ENCODE measurements around the gene LSM12.

DNA sequence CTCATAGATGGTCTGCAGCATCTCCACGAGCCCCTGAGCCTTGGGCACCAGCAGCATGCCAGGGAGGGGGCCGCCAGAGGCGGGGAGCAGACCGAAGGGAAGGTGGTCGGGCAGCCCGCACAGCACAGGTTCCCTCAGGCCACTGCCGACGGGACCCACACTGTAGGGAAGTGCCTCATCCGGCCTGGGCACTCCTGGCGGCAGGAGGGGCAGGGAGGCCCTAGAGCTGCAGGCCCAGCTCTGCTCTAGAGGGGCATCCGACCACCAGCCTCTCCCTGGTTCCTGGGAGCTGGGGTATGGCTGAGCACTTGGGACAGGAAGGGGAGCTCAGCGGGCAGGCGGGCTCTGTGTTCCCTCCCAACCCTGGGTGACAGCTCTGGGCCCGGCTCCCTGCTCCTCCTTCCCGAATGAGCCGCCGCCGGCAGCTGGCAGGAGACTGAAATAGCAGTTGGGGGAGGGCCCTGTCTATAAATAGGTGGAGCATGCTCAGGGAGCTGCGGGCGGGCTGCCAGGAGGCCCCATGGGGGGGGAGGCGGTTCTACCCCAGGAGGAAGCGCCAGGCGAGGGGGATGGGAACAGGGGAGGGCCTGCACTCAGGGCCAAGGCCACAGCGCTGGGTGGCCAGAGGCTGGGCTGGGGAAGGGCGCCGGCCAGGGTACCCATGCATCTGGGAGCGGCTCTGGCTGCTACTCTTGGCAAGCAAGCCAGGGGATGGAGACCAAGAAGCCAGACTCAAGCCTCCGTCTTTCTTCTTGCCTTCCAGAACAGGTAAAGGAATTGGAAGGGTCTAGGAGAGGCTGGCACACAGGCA, 44.6 kb upstream of the LSM12 start:
- TF ChIP-seq, protein P1, sequence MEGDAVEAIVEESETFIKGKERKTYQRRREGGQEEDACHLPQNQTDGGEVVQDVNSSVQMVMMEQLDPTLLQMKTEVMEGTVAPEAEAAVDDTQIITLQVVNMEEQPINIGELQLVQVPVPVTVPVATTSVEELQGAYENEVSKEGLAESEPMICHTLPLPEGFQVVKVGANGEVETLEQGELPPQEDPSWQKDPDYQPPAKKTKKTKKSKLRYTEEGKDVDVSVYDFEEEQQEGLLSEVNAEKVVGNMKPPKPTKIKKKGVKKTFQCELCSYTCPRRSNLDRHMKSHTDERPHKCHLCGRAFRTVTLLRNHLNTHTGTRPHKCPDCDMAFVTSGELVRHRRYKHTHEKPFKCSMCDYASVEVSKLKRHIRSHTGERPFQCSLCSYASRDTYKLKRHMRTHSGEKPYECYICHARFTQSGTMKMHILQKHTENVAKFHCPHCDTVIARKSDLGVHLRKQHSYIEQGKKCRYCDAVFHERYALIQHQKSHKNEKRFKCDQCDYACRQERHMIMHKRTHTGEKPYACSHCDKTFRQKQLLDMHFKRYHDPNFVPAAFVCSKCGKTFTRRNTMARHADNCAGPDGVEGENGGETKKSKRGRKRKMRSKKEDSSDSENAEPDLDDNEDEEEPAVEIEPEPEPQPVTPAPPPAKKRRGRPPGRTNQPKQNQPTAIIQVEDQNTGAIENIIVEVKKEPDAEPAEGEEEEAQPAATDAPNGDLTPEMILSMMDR (IDR thresholded peaks at IDR 0.05; ENCODE audit: low read depth, low read length, poor library complexity, severe bottlenecking) = no peak
- no peak for TF ChIP-seq EZH2phosphoT487 (IDR thresholded peaks at IDR 0.05; ENCODE audit: borderline replicate concordance, low read length)
